Stomach (tissue), 4 donors: Measurements from ENCODE around the gene SNX6.

Experiments
- POLR2A ChIP-seq, 4 donors: fragments of 450-650 bp; IDR thresholded peaks; one replicate each; pipeline ENCODE4 v1.6.1; 2016; ENCODE audit warnings: antibody characterized with exemption in 4 of 4, control low read depth in 2 of 4, mild to moderate bottlenecking in 1 of 4, moderate library complexity in 1 of 4
- POLR2AphosphoS5 ChIP-seq, 3 donors: sonication (generic); formaldehyde crosslinking; IDR thresholded peaks; one replicate each; pipeline ENCODE4 v1.6.1; 2016; ENCODE audit warnings: antibody characterized with exemption in 3 of 3
- TF ChIP-seq, protein P1 (sequence below), 7 experiments: fragments of 450-650 bp in 4 of 7; fragments of 200-600 bp in 3 of 7; sonication (generic) in 3 of 7; IDR thresholded peaks; one replicate each; pipeline ENCODE4 v1.5.1; 2016 to 2019; ENCODE audit warnings: antibody characterized with exemption in 7 of 7, control low read depth in 2 of 7, mild to moderate bottlenecking in 1 of 7

GRCh38 chr14:34629657-34630529 is at the start of gene SNX6:
- TF ChIP-seq, protein P1, sequence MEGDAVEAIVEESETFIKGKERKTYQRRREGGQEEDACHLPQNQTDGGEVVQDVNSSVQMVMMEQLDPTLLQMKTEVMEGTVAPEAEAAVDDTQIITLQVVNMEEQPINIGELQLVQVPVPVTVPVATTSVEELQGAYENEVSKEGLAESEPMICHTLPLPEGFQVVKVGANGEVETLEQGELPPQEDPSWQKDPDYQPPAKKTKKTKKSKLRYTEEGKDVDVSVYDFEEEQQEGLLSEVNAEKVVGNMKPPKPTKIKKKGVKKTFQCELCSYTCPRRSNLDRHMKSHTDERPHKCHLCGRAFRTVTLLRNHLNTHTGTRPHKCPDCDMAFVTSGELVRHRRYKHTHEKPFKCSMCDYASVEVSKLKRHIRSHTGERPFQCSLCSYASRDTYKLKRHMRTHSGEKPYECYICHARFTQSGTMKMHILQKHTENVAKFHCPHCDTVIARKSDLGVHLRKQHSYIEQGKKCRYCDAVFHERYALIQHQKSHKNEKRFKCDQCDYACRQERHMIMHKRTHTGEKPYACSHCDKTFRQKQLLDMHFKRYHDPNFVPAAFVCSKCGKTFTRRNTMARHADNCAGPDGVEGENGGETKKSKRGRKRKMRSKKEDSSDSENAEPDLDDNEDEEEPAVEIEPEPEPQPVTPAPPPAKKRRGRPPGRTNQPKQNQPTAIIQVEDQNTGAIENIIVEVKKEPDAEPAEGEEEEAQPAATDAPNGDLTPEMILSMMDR (IDR thresholded peaks at IDR 0.05) = no peak
- TF ChIP-seq POLR2A (IDR thresholded peaks at IDR 0.05) (no peak), POLR2AphosphoS5 (IDR thresholded peaks at IDR 0.05) (peak; percentile 14 to 78 (median 69))
